HCT116 (cell line): ENCODE data around the gene TIAM2. TPM values are rescaled to one million over a fixed set of nuclear protein-coding genes. Genes with fewer than 3 reads are reported as not detected.

Experiments
- ATAC-seq: fragments of 200-7000 bp; cut with Tn5 transposase; 2 replicates; pipeline ENCODE4 v1.9.1; 2020; ENCODE audit warnings: mild to moderate bottlenecking, moderate library complexity
- BruUV-seq: library from RNA; stranded (reverse); fragments of 400-500 nt; replicated peaks from 2 replicates; lab custom pipeline; 2021; lab: Mats Ljungman, UMichigan
- CTCF ChIA-PET: fragments of 300-600 bp; sonication (Branson Sonifier 250); formaldehyde crosslinking; loops from one replicate; lab custom pipeline; 2021; ENCODE audit warnings: antibody characterized with exemption; lab: Charles Lee
- POLR2A ChIA-PET: fragments of 300-600, 350-600 bp; sonication (Branson Sonifier 250); formaldehyde crosslinking; loops from one replicate; lab custom pipeline; 2021; ENCODE audit warnings: antibody characterized with exemption; lab: Charles Lee
- RAD21 ChIA-PET, 2 experiments: fragments of 300-600 bp; sonication (Branson Sonifier 250); formaldehyde crosslinking; loops; one replicate each; lab custom pipeline; 2023; ENCODE audit warnings: low total read pairs in 2 of 2; ENCODE audit not compliant: uncharacterized antibody in 2 of 2, unreplicated experiment in 2 of 2, low non-redundant PET in 1 of 2; lab: Charles Lee
- DNase-seq: peaks from one replicate; pipeline ENCODE4 v3.0.0-alpha.2; 2010; ENCODE audit warnings: low read depth, low spot score
- H2AFZ ChIP-seq: fragments of 200-600 bp; shearing (Covaris generic), sonication (generic); 2 replicates; pipeline ENCODE4 v1.6.1; 2017; ENCODE audit warnings: low read depth, mixed run types, mixed read lengths, antibody characterized with exemption, low read length; ENCODE audit not compliant: poor library complexity, severe bottlenecking
- H3K27ac ChIP-seq: 2 replicates; pipeline ENCODE4 v1.5.1; 2012; ENCODE audit warnings: low read depth, low read length
- H3K27me3 ChIP-seq: fragments of 200-600 bp; sonication (generic); 2 replicates; pipeline ENCODE4 v1.6.1; 2016; ENCODE audit warnings: mixed run types, low read length, mixed read lengths; ENCODE audit not compliant: insufficient read depth
- H3K36me3 ChIP-seq, 2 experiments: fragments of 200-500 bp in 1 of 2; fragments of 200-600 bp in 1 of 2; sonication (Bioruptor generic) in 1 of 2; sonication (generic) in 1 of 2; 2 replicates each; pipeline versions ENCODE4 v1.5.1 to v1.6.1; 2014 to 2016; ENCODE audit warnings: low read length in 2 of 2, inconsistent platforms in 1 of 2, mixed read lengths in 1 of 2, mixed run types in 1 of 2; ENCODE audit not compliant: insufficient read depth in 2 of 2, control insufficient read depth in 1 of 2
- H3K4me1 ChIP-seq, 2 experiments: fragments of 200-600 bp in 1 of 2; sonication (generic) in 1 of 2; 2 replicates each; pipeline versions ENCODE4 v1.5.1 to v1.6.1; 2012 to 2017; ENCODE audit warnings: low read length in 2 of 2, inconsistent platforms in 1 of 2, mild to moderate bottlenecking in 1 of 2, mixed read lengths in 1 of 2, mixed run types in 1 of 2, moderate library complexity in 1 of 2; ENCODE audit not compliant: insufficient read depth in 2 of 2, control insufficient read depth in 1 of 2
- H3K4me2 ChIP-seq: fragments of 200-600 bp; sonication (generic); 2 replicates; pipeline ENCODE4 v1.6.1; 2017; ENCODE audit warnings: mixed run types, low read length, mixed read lengths
- H3K4me3 ChIP-seq, 2 experiments: fragments of 200-600 bp in 1 of 2; sonication (generic) in 1 of 2; replicated peaks in 1 of 2; 2 replicates each; pipeline ENCODE4 v1.5.1; 2011 to 2016; ENCODE audit warnings: low read length in 2 of 2, control low read depth in 1 of 2, low read depth in 1 of 2, mild to moderate bottlenecking in 1 of 2, mixed read lengths in 1 of 2, mixed run types in 1 of 2
- H3K79me2 ChIP-seq: fragments of 200-600 bp; sonication (generic); 2 replicates; pipeline ENCODE4 v1.6.1; 2017; ENCODE audit warnings: mild to moderate bottlenecking, mixed run types, low read length, moderate library complexity, mixed read lengths; ENCODE audit not compliant: insufficient read depth
- H3K9ac ChIP-seq: fragments of 200-600 bp; sonication (generic); 2 replicates; pipeline ENCODE4 v1.6.1; 2016; ENCODE audit warnings: low read length, mixed read lengths
- H3K9me2 ChIP-seq: fragments of 200-600 bp; sonication (generic), shearing (Covaris generic); 2 replicates; pipeline ENCODE4 v1.6.1; 2017; ENCODE audit warnings: mixed run types, mild to moderate bottlenecking, moderate library complexity; ENCODE audit not compliant: insufficient read depth
- H3K9me3 ChIP-seq, 2 experiments: fragments of 200-500 bp in 1 of 2; fragments of 200-600 bp in 1 of 2; sonication (Bioruptor generic) in 1 of 2; sonication (generic) in 1 of 2; 2 replicates each; pipeline ENCODE4 v1.6.1; 2014 to 2017; ENCODE audit warnings: low read length in 2 of 2, mixed read lengths in 2 of 2, inconsistent platforms in 1 of 2, low read depth in 1 of 2, mild to moderate bottlenecking in 1 of 2, mixed run types in 1 of 2, moderate library complexity in 1 of 2; ENCODE audit not compliant: control insufficient read depth in 1 of 2, insufficient read depth in 1 of 2
- H4K20me1 ChIP-seq: fragments of 200-600 bp; sonication (generic), shearing (Covaris generic); 2 replicates; pipeline ENCODE4 v1.6.1; 2017; ENCODE audit warnings: mixed run types, mild to moderate bottlenecking, moderate library complexity; ENCODE audit not compliant: insufficient read depth
- CBX3 ChIP-seq: IDR thresholded peaks from 2 replicates; pipeline ENCODE4 v1.6.1; 2012; ENCODE audit warnings: low read depth
- CEBPB ChIP-seq: IDR thresholded peaks from 2 replicates; pipeline ENCODE4 v1.6.1; 2012; ENCODE audit warnings: low read depth
- ELF1 ChIP-seq: IDR thresholded peaks from 2 replicates; pipeline ENCODE4 v1.6.1; 2012; ENCODE audit warnings: low read depth, borderline replicate concordance
- EZH2 ChIP-seq: fragments of 200-600 bp; sonication (generic); IDR thresholded peaks from 2 replicates; pipeline ENCODE4 v1.6.1; 2017; ENCODE audit warnings: antibody characterized with exemption, mixed run types
- EZH2phosphoT487 ChIP-seq: fragments of 200-600 bp; IDR thresholded peaks from 2 replicates; pipeline ENCODE4 v1.6.1; 2018; ENCODE audit warnings: antibody characterized with exemption, borderline replicate concordance
- FOSL1 ChIP-seq: IDR thresholded peaks from 2 replicates; pipeline ENCODE4 v1.6.1; 2012; ENCODE audit warnings: low read depth
- JUND ChIP-seq: IDR thresholded peaks from 2 replicates; pipeline ENCODE4 v1.6.1; 2012
- POLR2A ChIP-seq: IDR thresholded peaks from 2 replicates; pipeline ENCODE4 v1.7.0; 2011; ENCODE audit warnings: borderline replicate concordance; ENCODE audit not compliant: insufficient read depth, insufficient read length; ENCODE audit errors: extremely low read depth
- POLR2AphosphoS5 ChIP-seq: IDR thresholded peaks from 2 replicates; pipeline ENCODE4 v1.6.1; 2011; ENCODE audit warnings: mild to moderate bottlenecking, low read depth, low read length, moderate library complexity
- RAD21 ChIP-seq: IDR thresholded peaks from 2 replicates; pipeline ENCODE4 v1.6.1; 2012; ENCODE audit warnings: low read depth, mild to moderate bottlenecking
- SIN3A ChIP-seq: IDR thresholded peaks from 2 replicates; pipeline ENCODE4 v1.6.1; 2012; ENCODE audit warnings: low read depth
- SP1 ChIP-seq: IDR thresholded peaks from 2 replicates; pipeline ENCODE4 v1.6.1; 2012; ENCODE audit warnings: low read depth
- SRF ChIP-seq: IDR thresholded peaks from 2 replicates; pipeline ENCODE4 v1.6.1; 2012; ENCODE audit warnings: low read depth
- intact Hi-C: fragments of 100-400 bp; cut with micrococcal nuclease; formaldehyde crosslinking; loops from 2 replicates; pipeline ENCODE4 v1.10.0; 2022
- total RNA-seq: library from RNA; stranded (reverse); gene quantifications from one replicate; pipeline ENCODE4 v1.2.1, GENCODE V29; 2021; ENCODE audit not compliant: unreplicated experiment
- TF ChIP-seq, protein P1 (sequence below): IDR thresholded peaks from 2 replicates; pipeline ENCODE4 v1.6.1; 2012; ENCODE audit warnings: low read depth
- TF ChIP-seq, protein P2 (sequence below), 3 experiments: fragments of 200-600 bp in 1 of 3; sonication (generic) in 1 of 3; IDR thresholded peaks in 2 of 3; conservative IDR thresholded peaks in 1 of 3; 2 replicates each; pipeline ENCODE4 v1.5.1; 2012 to 2017; ENCODE audit warnings: low read depth in 2 of 3, low read length in 2 of 3, antibody characterized with exemption in 1 of 3, borderline replicate concordance in 1 of 3, control low read depth in 1 of 3, mild to moderate bottlenecking in 1 of 3, mixed read lengths in 1 of 3, mixed run types in 1 of 3, moderate library complexity in 1 of 3; ENCODE audit not compliant: insufficient read depth in 1 of 3
- TF ChIP-seq, protein P3 (sequence below): IDR thresholded peaks from 2 replicates; pipeline ENCODE4 v1.6.1; 2012

The TIAM2 gene
- total RNA-seq, 1 experiment from 2014 or later, result 9.4 TPM

DNA sequence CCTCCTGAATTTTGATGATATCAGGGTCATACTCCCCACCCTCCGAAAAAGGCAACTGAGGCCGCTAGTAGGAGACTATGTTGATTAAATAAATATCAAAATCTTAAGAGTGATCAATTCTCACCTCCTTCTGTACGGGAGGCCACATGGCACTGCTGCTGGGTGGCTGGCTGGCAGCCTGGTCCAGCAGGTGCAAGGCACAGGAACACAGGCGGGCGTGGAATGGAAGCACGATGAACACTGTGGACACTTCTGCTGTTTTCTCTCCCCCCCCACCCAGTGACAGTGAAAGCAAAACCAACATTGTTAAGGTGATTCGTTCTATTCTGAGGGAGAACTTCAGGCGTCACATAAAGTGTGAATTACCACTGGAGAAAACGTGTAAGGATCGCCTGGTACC, 259.0 kb downstream of the TIAM2 start (continued):
- TF ChIP-seq, protein P1, sequence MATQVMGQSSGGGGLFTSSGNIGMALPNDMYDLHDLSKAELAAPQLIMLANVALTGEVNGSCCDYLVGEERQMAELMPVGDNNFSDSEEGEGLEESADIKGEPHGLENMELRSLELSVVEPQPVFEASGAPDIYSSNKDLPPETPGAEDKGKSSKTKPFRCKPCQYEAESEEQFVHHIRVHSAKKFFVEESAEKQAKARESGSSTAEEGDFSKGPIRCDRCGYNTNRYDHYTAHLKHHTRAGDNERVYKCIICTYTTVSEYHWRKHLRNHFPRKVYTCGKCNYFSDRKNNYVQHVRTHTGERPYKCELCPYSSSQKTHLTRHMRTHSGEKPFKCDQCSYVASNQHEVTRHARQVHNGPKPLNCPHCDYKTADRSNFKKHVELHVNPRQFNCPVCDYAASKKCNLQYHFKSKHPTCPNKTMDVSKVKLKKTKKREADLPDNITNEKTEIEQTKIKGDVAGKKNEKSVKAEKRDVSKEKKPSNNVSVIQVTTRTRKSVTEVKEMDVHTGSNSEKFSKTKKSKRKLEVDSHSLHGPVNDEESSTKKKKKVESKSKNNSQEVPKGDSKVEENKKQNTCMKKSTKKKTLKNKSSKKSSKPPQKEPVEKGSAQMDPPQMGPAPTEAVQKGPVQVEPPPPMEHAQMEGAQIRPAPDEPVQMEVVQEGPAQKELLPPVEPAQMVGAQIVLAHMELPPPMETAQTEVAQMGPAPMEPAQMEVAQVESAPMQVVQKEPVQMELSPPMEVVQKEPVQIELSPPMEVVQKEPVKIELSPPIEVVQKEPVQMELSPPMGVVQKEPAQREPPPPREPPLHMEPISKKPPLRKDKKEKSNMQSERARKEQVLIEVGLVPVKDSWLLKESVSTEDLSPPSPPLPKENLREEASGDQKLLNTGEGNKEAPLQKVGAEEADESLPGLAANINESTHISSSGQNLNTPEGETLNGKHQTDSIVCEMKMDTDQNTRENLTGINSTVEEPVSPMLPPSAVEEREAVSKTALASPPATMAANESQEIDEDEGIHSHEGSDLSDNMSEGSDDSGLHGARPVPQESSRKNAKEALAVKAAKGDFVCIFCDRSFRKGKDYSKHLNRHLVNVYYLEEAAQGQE, result no peak
- TF ChIP-seq FOSL1, result no peak

DNA sequence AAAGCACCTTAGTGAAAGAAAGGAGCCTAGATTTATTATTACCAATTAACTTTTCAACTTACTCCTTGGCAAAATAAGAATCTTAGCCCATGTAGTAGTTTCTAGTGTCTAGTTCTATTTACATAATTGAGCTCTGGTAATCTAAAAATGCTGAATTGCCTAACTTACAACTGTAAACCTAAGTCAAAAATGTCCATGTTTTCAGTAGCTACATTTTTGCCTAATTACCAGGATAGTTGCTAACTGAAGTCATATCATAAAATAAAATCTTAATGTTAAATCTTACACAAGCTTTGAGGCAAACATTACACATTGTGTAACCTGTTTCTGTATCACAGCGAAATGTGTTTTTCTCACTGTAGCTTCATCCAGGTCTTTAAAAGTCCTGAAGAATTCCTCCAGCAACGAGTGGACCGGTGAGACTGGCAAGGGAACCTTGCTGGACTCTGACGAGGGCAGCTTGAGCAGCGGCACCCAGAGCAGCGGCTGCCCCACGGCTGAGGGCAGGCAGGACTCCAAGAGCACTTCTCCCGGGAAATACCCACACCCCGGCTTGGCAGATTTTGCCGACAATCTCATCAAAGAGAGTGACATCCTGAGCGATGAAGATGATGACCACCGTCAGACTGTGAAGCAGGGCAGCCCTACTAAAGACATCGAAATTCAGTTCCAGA, 261.1 kb downstream of the TIAM2 start:
- DNase-seq, result no peak
- H3K4me2 ChIP-seq, result no peak overlapping the region
- no TSS peak for BruUV-seq
- ChIA-PET RAD21 (no interaction called here), POLR2A (interaction anchor here (0.8 kb wide), 1 partner anchor 13 kb away, joined by 5 read pairs; no protein-coding TSS in a partner anchor), CTCF (no interaction called here)
- peaks cover 0 to 6% of the 10 kb centered on the region in 2 experiments; a peak in 2 of 4 replicates for H3K4me1 ChIP-seq
- no peaks in the 10 kb centered on the region for H3K27me3 ChIP-seq
- no peaks in the 10 kb centered on the region for H3K79me2 ChIP-seq
- peaks cover 9 to 21% of the 10 kb centered on the region in 2 experiments; a peak in 3 of 4 replicates for H3K36me3 ChIP-seq
- H3K4me3 ChIP-seq, result no peak overlapping the region
- no peak overlapping the region for H2AFZ ChIP-seq
- no peaks in the 10 kb centered on the region for H3K9me3 ChIP-seq
- H3K9ac ChIP-seq, result no peak overlapping the region
- ATAC-seq, result no peak
- H3K9me2 ChIP-seq, result no peaks in the 10 kb centered on the region
- H3K27ac ChIP-seq, result no peak overlapping the region
- intact Hi-C loops, result no loop called here
- H4K20me1 ChIP-seq, result no peaks in the 10 kb centered on the region
- TF ChIP-seq, protein P2, sequence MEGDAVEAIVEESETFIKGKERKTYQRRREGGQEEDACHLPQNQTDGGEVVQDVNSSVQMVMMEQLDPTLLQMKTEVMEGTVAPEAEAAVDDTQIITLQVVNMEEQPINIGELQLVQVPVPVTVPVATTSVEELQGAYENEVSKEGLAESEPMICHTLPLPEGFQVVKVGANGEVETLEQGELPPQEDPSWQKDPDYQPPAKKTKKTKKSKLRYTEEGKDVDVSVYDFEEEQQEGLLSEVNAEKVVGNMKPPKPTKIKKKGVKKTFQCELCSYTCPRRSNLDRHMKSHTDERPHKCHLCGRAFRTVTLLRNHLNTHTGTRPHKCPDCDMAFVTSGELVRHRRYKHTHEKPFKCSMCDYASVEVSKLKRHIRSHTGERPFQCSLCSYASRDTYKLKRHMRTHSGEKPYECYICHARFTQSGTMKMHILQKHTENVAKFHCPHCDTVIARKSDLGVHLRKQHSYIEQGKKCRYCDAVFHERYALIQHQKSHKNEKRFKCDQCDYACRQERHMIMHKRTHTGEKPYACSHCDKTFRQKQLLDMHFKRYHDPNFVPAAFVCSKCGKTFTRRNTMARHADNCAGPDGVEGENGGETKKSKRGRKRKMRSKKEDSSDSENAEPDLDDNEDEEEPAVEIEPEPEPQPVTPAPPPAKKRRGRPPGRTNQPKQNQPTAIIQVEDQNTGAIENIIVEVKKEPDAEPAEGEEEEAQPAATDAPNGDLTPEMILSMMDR (IDR thresholded peaks at IDR 0.05 in 2 of 3, conservative IDR thresholded peaks at IDR 0.05 in 1 of 3; ENCODE audit: borderline replicate concordance in 1 of 3, insufficient read depth in 1 of 3, low read depth in 2 of 3, low read length in 2 of 3), result no peak
- TF ChIP-seq, protein P3, sequence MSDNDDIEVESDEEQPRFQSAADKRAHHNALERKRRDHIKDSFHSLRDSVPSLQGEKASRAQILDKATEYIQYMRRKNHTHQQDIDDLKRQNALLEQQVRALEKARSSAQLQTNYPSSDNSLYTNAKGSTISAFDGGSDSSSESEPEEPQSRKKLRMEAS, result no peak
- TF ChIP-seq SIN3A, result no peak
- no peak for TF ChIP-seq ELF1
- no peak for TF ChIP-seq POLR2AphosphoS5
- no peak for TF ChIP-seq RAD21
- TF ChIP-seq JUND, result no peak
- TF ChIP-seq, protein P1, result no peak
- TF ChIP-seq EZH2, result no peak
- no peak for TF ChIP-seq SP1
- TF ChIP-seq SRF, result no peak
- no peak for TF ChIP-seq EZH2phosphoT487
- TF ChIP-seq POLR2A, result no peak
- no peak for TF ChIP-seq CBX3
- no peak for TF ChIP-seq FOSL1
- no peak for TF ChIP-seq CEBPB
